ENCODE results near the gene TTBK2. TPM values are rescaled to one million over a fixed set of nuclear protein-coding genes. Genes with fewer than 3 reads are reported as not detected.

TTBK2 gene
- polyA plus RNA-seq, 1 experiment = 3.3 TPM

GRCh38 chr15:42732095-42732827 is 188.3 kb downstream of the TTBK2 start:
- CTCF ChIA-PET = interaction anchor here (0.9 kb wide), 1 partner anchor 28 kb away, joined by 3 read pairs; no protein-coding TSS in a partner anchor

GRCh38 chr15:42731461-42731860 is 189.1 kb downstream of the TTBK2 start:
- no peak for DNase-seq (ENCODE audit: low read depth)
- POLR2A ChIA-PET = no interaction called here
- H3K27me3 ChIP-seq (ENCODE audit: control insufficient read depth, insufficient read depth, low read length) = no peaks in the 10 kb centered on the region
- CTCF ChIA-PET = interaction anchor here (0.9 kb wide), 1 partner anchor 27 kb away, joined by 3 read pairs; no protein-coding TSS in a partner anchor
- H3K4me3 ChIP-seq (ENCODE audit: low read depth, low read length) = no peak overlapping the region
- peaks cover 38% of the 10 kb centered on the region for H3K36me3 ChIP-seq (ENCODE audit: control insufficient read depth, insufficient read depth, low read length)
- no peak for TF ChIP-seq CTCF (IDR thresholded peaks at IDR 0.05; ENCODE audit: insufficient read depth, low read depth, low read length)

More at GRCh38 chr15:42732095-42732827, 188.3 kb downstream of the TTBK2 start:
- POLR2A ChIA-PET = no interaction called here
- H3K27me3 ChIP-seq (ENCODE audit: control insufficient read depth, insufficient read depth, low read length) = no peaks in the 10 kb centered on the region
- no peak for DNase-seq (ENCODE audit: low read depth)
- H3K4me3 ChIP-seq (ENCODE audit: low read depth, low read length) = no peak overlapping the region
- TF ChIP-seq CTCF (IDR thresholded peaks at IDR 0.05; ENCODE audit: insufficient read depth, low read depth, low read length) = no peak
- H3K36me3 ChIP-seq (ENCODE audit: control insufficient read depth, insufficient read depth, low read length) = peaks cover 36% of the 10 kb centered on the region

- DNase-seq (ENCODE audit: low read depth) = no peak
- H3K4me3 ChIP-seq (ENCODE audit: low read depth, low read length) = no peak overlapping the region
- TF ChIP-seq CTCF (IDR thresholded peaks at IDR 0.05; ENCODE audit: insufficient read depth, low read depth, low read length) = no peak
- H3K27me3 ChIP-seq (ENCODE audit: control insufficient read depth, insufficient read depth, low read length) = no peaks in the 10 kb centered on the region
- peaks cover 44% of the 10 kb centered on the region for H3K36me3 ChIP-seq (ENCODE audit: control insufficient read depth, insufficient read depth, low read length)
- CTCF ChIA-PET = no interaction called here
- POLR2A ChIA-PET = no interaction called here
Observed at GRCh38 chr15:42730536-42730935, 190.0 kb downstream of the TTBK2 start.

GRCh38 chr15:42730135-42730534 is 190.4 kb downstream of the TTBK2 start:
- Histone ChIP-seq H3K36me3 (ENCODE audit: control insufficient read depth, insufficient read depth, low read length) (peaks cover 45% of the 10 kb centered on the region), H3K4me3 (ENCODE audit: low read depth, low read length) (no peak overlapping the region), H3K27me3 (ENCODE audit: control insufficient read depth, insufficient read depth, low read length) (no peaks in the 10 kb centered on the region)
- DNase-seq (ENCODE audit: low read depth) = no peak
- TF ChIP-seq CTCF (IDR thresholded peaks at IDR 0.05; ENCODE audit: insufficient read depth, low read depth, low read length) = no peak
- POLR2A ChIA-PET = no interaction called here
- CTCF ChIA-PET = no interaction called here

GRCh38 chr15:42729409-42729808 is 191.2 kb downstream of the TTBK2 start:
- Histone ChIP-seq H3K4me3 (ENCODE audit: low read depth, low read length) (no peak overlapping the region), H3K36me3 (ENCODE audit: control insufficient read depth, insufficient read depth, low read length) (peaks cover 42% of the 10 kb centered on the region), H3K27me3 (ENCODE audit: control insufficient read depth, insufficient read depth, low read length) (no peaks in the 10 kb centered on the region)
- TF ChIP-seq CTCF (IDR thresholded peaks at IDR 0.05; ENCODE audit: insufficient read depth, low read depth, low read length) = no peak
- ChIA-PET POLR2A (no interaction called here), CTCF (no interaction called here)
- DNase-seq (ENCODE audit: low read depth) = no peak
